Endothelial cell of umbilical vein (primary cell): ENCODE measurements around the gene FRG2C. TPM values are rescaled to one million over a fixed set of nuclear protein-coding genes. Genes with fewer than 3 reads are reported as not detected.

Source experiments
- BruUV-seq: library from RNA; stranded (reverse); fragments of 400-500 nt; replicated peaks from 2 replicates; lab custom pipeline; 2021; lab: Mats Ljungman, UMichigan
- CTCF ChIA-PET: fragments of 300-600, 350-600 bp; sonication (Branson Sonifier 250); formaldehyde crosslinking; loops from one replicate; lab custom pipeline; 2021; ENCODE audit warnings: antibody characterized with exemption, inconsistent platforms; lab: Charles Lee
- POLR2A ChIA-PET: fragments of 300-600, 350-600 bp; sonication (Branson Sonifier 250); formaldehyde crosslinking; loops from one replicate; lab custom pipeline; 2021; ENCODE audit warnings: antibody characterized with exemption, inconsistent platforms; lab: Charles Lee
- DNase-seq: peaks from one replicate; pipeline ENCODE4 v3.0.0-alpha.2; 2011; ENCODE audit warnings: low read depth, low spot score
- FAIRE-seq: peaks from 2 replicates; lab custom pipeline; 2011; peaks lifted over from hg19 to GRCh38; lab: Jason Lieb, UNC
- H2AFZ ChIP-seq: 2 replicates; pipeline ENCODE4 v1.6.0; 2012; ENCODE audit warnings: low read depth, low read length, control low read depth, inconsistent platforms
- H3K27ac ChIP-seq: 2 replicates; pipeline ENCODE4 v1.5.1; 2011; ENCODE audit warnings: low read depth, mild to moderate bottlenecking, control low read depth, low read length, moderate library complexity; ENCODE audit not compliant: insufficient read depth
- H3K27me3 ChIP-seq, 2 experiments: 2 replicates each; pipeline versions ENCODE4 v1.6.0 to v1.6.1; 2011; ENCODE audit warnings: low read length in 2 of 2, mixed read lengths in 1 of 2; ENCODE audit not compliant: control insufficient read depth in 2 of 2, insufficient read depth in 2 of 2
- H3K36me3 ChIP-seq, 2 experiments: 2 replicates in 1 of 2; 3 replicates in 1 of 2; pipeline ENCODE4 v1.5.1; 2011; ENCODE audit warnings: low read length in 2 of 2, mild to moderate bottlenecking in 1 of 2, moderate library complexity in 1 of 2; ENCODE audit not compliant: control insufficient read depth in 2 of 2, insufficient read depth in 2 of 2; ENCODE audit errors: extremely low read depth in 1 of 2
- H3K4me1 ChIP-seq: 3 replicates; pipeline ENCODE4 v1.5.1; 2011; ENCODE audit warnings: mild to moderate bottlenecking, low read length; ENCODE audit not compliant: control insufficient read depth, insufficient read depth; ENCODE audit errors: extremely low read depth
- H3K4me2 ChIP-seq: 2 replicates; pipeline ENCODE4 v1.6.1; 2011; ENCODE audit warnings: low read length, control low read depth, mixed read lengths; ENCODE audit not compliant: insufficient read depth
- H3K4me3 ChIP-seq, 3 experiments: fragments of 200-600 bp in 1 of 3; sonication (generic), shearing (Covaris generic) in 1 of 3; replicated peaks in 1 of 3; 2 replicates each; pipeline ENCODE4 v1.5.1; 2011 to 2016; ENCODE audit warnings: control low read depth in 3 of 3, low read length in 3 of 3, mild to moderate bottlenecking in 2 of 3, inconsistent platforms in 1 of 3, low read depth in 1 of 3, moderate library complexity in 1 of 3; ENCODE audit not compliant: insufficient read depth in 1 of 3
- H3K79me2 ChIP-seq: 2 replicates; pipeline ENCODE4 v1.6.0; 2012; ENCODE audit warnings: low read length, inconsistent platforms; ENCODE audit not compliant: control insufficient read depth, insufficient read depth
- H3K9ac ChIP-seq: replicated peaks from 2 replicates; pipeline ENCODE3; 2011; ENCODE audit warnings: low read length, control low read depth; ENCODE audit not compliant: insufficient read depth; ENCODE audit errors: extremely low read depth
- H3K9me1 ChIP-seq: replicated peaks from 3 replicates; pipeline ENCODE4 v1.6.0; 2011; ENCODE audit warnings: mild to moderate bottlenecking, low read length; ENCODE audit not compliant: control insufficient read depth, insufficient read depth; ENCODE audit errors: extremely low read depth
- H3K9me3 ChIP-seq: replicated peaks from 2 replicates; pipeline ENCODE4 v1.5.1; 2012; ENCODE audit warnings: low read length, inconsistent platforms; ENCODE audit not compliant: control insufficient read depth, insufficient read depth
- H4K20me1 ChIP-seq: replicated peaks from 2 replicates; pipeline ENCODE3; 2011; ENCODE audit warnings: mild to moderate bottlenecking, low read length; ENCODE audit not compliant: control insufficient read depth, insufficient read depth; ENCODE audit errors: extremely low read depth
- EZH2 ChIP-seq: IDR thresholded peaks from 2 replicates; pipeline ENCODE4 v1.6.1; 2012; ENCODE audit warnings: borderline replicate concordance, low read depth, mild to moderate bottlenecking, moderate library complexity, low read length, inconsistent platforms; ENCODE audit not compliant: severe bottlenecking
- FOS ChIP-seq: IDR thresholded peaks from 2 replicates; pipeline ENCODE4 v1.6.1; 2011; ENCODE audit warnings: mild to moderate bottlenecking, low read length, moderate library complexity, borderline replicate concordance; ENCODE audit not compliant: insufficient read depth
- GATA2 ChIP-seq: IDR thresholded peaks from 2 replicates; pipeline ENCODE4 v1.7.0; 2011; ENCODE audit warnings: low read depth, mild to moderate bottlenecking, moderate library complexity, mixed read lengths, low read length; ENCODE audit not compliant: insufficient read length, insufficient read depth
- JUN ChIP-seq: IDR thresholded peaks from 2 replicates; pipeline ENCODE4 v1.6.1; 2011; ENCODE audit warnings: borderline replicate concordance, low read depth; ENCODE audit not compliant: insufficient read length, insufficient read depth
- MAX ChIP-seq: IDR thresholded peaks from 2 replicates; pipeline ENCODE4 v1.6.1; 2011; ENCODE audit not compliant: insufficient read depth, insufficient read length
- MYC ChIP-seq: IDR thresholded peaks from one replicate; pipeline ENCODE4 v1.6.1; 2011; ENCODE audit warnings: mild to moderate bottlenecking, low read depth, low read length
- POLR2A ChIP-seq: IDR thresholded peaks from 2 replicates; pipeline ENCODE4 v1.6.1; 2012; ENCODE audit warnings: low read depth, mild to moderate bottlenecking, control low read depth, low read length
- POLR2AphosphoS5 ChIP-seq: IDR thresholded peaks from 2 replicates; pipeline ENCODE4 v1.6.1; 2012; ENCODE audit warnings: low read depth, mild to moderate bottlenecking, control low read depth, low read length, moderate library complexity; ENCODE audit not compliant: insufficient read depth
- dilution Hi-C: fragments of 300-500 bp; cut with MboI; formaldehyde crosslinking; loops from one replicate; pipeline ENCODE4 v1.15.0; 2019; ENCODE audit warnings: low sequenced_read_pairs; ENCODE audit not compliant: extremely low pct_ligation_motif_present
- intact Hi-C: fragments of 100-400 bp; cut with micrococcal nuclease; formaldehyde crosslinking; loops from one replicate; pipeline ENCODE4 v1.10.0; 2022
- microRNA counts: library from miRNA; unstranded; fragments of <30 nt; microRNA quantifications from one replicate; lab custom pipeline; 2016
- microRNA-seq: library from miRNA; unstranded; fragments of <30 nt; microRNA quantifications from one replicate; pipeline ENCODE4 v1.2.0, GENCODE V29; 2021; ENCODE audit warnings: borderline number of aligned reads, borderline replicate concordance
- polyA plus RNA-seq, 4 experiments: library from polyadenylated mRNA; depleted of rRNA in 3 of 4; stranded (reverse) in 3 of 4; unstranded in 1 of 4; fragments of >200 nt; gene quantifications; 2 replicates each; pipeline versions ENCODE4 v1.2.1 to v1.2.3, GENCODE V29; 2011 to 2012; ENCODE audit warnings: missing spikeins in 1 of 4
- small RNA-seq: library from RNA; depleted of rRNA; stranded (forward); fragments of <200 nt; gene quantifications from one replicate; pipeline ENCODE3, GENCODE V24; 2012; ENCODE audit warnings: low replicate concordance, low read depth; ENCODE audit not compliant: insufficient read depth, insufficient read length
- total RNA-seq: library from RNA; stranded (reverse); gene quantifications from 2 replicates; pipeline ENCODE4 v1.2.3, GENCODE V29; 2021
- TF ChIP-seq, protein P1 (sequence below), 2 donors: IDR thresholded peaks; 1 replicate in 1 of 2; 2 replicates in 1 of 2; pipeline ENCODE4 v1.5.1; 2011; ENCODE audit warnings: low read length in 2 of 2, mild to moderate bottlenecking in 2 of 2, moderate library complexity in 2 of 2, control low read depth in 1 of 2, inconsistent platforms in 1 of 2, low read depth in 1 of 2; ENCODE audit not compliant: insufficient read depth in 1 of 2; ENCODE audit errors: extremely low read depth in 1 of 2

FRG2C gene
- total and polyA plus RNA-seq, 2 donors (not counting 3 experiments of a cell fraction or from before 2014, with no cell fraction given), result not detected

- POLR2A ChIA-PET, result no interaction called here
- intact Hi-C loops (no loop called here), dilution Hi-C loops (no loop called here)
- no TSS peak for BruUV-seq
- no peaks in the 10 kb centered on the region for H3K27me3 ChIP-seq
- H2AFZ ChIP-seq, result no peak overlapping the region
- DNase-seq, result no peak
- H4K20me1 ChIP-seq, result no peaks in the 10 kb centered on the region
- no peak for FAIRE-seq
- H3K9me1 ChIP-seq, result no peaks in the 10 kb centered on the region
- no peak overlapping the region for H3K4me3 ChIP-seq
- no peak for TF ChIP-seq MYC
- no peak for TF ChIP-seq POLR2AphosphoS5
- TF ChIP-seq, protein P1, sequence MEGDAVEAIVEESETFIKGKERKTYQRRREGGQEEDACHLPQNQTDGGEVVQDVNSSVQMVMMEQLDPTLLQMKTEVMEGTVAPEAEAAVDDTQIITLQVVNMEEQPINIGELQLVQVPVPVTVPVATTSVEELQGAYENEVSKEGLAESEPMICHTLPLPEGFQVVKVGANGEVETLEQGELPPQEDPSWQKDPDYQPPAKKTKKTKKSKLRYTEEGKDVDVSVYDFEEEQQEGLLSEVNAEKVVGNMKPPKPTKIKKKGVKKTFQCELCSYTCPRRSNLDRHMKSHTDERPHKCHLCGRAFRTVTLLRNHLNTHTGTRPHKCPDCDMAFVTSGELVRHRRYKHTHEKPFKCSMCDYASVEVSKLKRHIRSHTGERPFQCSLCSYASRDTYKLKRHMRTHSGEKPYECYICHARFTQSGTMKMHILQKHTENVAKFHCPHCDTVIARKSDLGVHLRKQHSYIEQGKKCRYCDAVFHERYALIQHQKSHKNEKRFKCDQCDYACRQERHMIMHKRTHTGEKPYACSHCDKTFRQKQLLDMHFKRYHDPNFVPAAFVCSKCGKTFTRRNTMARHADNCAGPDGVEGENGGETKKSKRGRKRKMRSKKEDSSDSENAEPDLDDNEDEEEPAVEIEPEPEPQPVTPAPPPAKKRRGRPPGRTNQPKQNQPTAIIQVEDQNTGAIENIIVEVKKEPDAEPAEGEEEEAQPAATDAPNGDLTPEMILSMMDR (IDR thresholded peaks at IDR 0.05; ENCODE audit: extremely low read depth in 1 of 2, insufficient read depth in 1 of 2, low read depth in 1 of 2, low read length in 2 of 2), result no peak
- TF ChIP-seq MAX, result no peak
- TF ChIP-seq JUN, result no peak
- no peak for TF ChIP-seq POLR2A
- TF ChIP-seq GATA2, result no peak
- no peak for TF ChIP-seq FOS
- no peak for TF ChIP-seq EZH2
- no peak overlapping the region for H3K9ac ChIP-seq
- no peaks in the 10 kb centered on the region for H3K4me1 ChIP-seq
- peaks cover 2% of the 10 kb centered on the region for H3K9me3 ChIP-seq
- no peaks in the 10 kb centered on the region for H3K36me3 ChIP-seq
- no peak overlapping the region for H3K4me2 ChIP-seq
- no peak overlapping the region for H3K27ac ChIP-seq
- H3K79me2 ChIP-seq, result no peaks in the 10 kb centered on the region
- CTCF ChIA-PET, result no interaction called here
Measured at GRCh38 chr3:75692061-75692460, 27.9 kb downstream of the FRG2C start.

MicroRNAs encoded within 50 kb of the gene (microRNA counts, 767-probe panel; counts per million panel counts)
- microRNA hsa-miR-1324 (lab: Ali Mortazavi, UCI), result 723 counts per million, percentile 96 among the panel's probes with 10 or more counts

Small RNA genes lying within 50 kb of the gene (microRNA-seq; reads per million reads assigned to microRNA genes)
- gene MIR1324, result not detected

Small RNA genes lying within 50 kb of the gene (small RNA-seq; reads per million reads assigned to genes)
- not detected for gene AC108724.2

Other genes with a start within 250 kb of the FRG2C start
- 6.6 and 7.1 TPM in 2 replicates for gene ZNF717, start 121.2 kb downstream of the FRG2C start, total RNA-seq
- gene ZNF717, start 121.2 kb downstream of the FRG2C start, polyA plus RNA-seq, result 2.7 and 4.1 TPM in 2 replicates